ENCODE measurements around the gene NUTM2D. TPM values are rescaled to one million over a fixed set of nuclear protein-coding genes. Genes with fewer than 3 reads are reported as not detected.

The NUTM2D gene, protein sequence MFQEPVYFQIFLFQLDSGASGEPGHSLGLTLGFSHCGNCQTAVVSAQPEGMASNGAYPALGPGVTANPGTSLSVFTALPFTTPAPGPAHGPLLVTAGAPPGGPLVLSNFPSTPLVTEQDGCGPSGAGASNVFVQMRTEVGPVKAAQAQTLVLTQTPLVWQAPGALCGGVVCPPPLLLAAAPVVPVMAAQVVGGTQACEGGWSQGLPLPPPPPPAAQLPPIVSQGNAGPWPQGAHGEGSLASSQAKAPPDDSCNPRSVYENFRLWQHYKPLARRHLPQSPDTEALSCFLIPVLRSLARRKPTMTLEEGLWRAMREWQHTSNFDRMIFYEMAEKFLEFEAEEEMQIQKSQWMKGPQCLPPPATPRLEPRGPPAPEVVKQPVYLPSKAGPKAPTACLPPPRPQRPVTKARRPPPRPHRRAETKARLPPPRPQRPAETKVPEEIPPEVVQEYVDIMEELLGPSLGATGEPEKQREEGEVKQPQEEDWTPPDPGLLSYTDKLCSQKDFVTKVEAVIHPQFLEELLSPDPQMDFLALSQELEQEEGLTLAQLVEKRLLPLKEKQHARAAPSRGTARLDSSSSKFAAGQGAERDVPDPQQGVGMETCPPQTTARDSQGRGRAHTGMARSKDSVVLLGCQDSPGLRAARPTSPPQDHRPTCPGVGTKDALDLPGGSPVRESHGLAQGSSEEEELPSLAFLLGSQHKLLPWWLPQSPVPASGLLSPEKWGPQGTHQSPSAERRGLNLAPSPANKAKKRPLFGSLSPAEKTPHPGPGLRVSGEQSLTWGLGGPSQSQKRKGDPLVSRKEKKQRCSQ
- total RNA-seq, result 5.3 and 6.0 TPM in 2 replicates

DNA sequence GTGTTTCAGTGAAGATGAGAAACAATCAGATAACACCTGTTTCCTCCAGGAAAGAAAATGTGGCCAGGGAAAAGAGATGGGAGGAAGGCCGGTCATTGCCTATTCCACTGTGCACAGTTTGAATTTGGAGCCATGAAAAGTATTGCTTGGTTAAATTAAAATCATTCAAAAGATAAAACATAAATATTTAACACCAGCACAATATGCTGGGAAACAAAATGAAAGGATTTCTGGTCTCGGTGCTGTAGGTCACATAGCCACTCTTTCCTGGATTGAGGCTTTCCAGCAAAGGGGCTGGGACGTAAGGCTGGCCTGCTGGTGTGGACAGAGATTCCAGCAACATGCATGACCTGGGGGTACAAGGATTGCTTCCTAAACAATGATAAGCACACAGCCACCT lies at the start of gene NUTM2D:
TSS of gene NUTM2D (plus strand) at position 301 of the 400 bp plus-strand sequence. CDS start 522 bp downstream, outside the sequence.

Other genes starting within 250 kb of the NUTM2D start
- 0.06 TPM in 1 of 2 replicates, not detected in the other for gene NUTM2A, start 132.3 kb upstream of the NUTM2D start, total RNA-seq
- gene MINPP1, start 147.1 kb downstream of the NUTM2D start, total RNA-seq, result 21.0 and 25.8 TPM in 2 replicates

Data from cardiac ventricle fibroblast (primary cell).